Ectodermal cell (in vitro differentiated cells): ENCODE data around the gene GRB14.

Experiments used
- H3K27ac ChIP-seq: 2 replicates; pipeline ENCODE4 v1.7.0; 2013; ENCODE audit warnings: mild to moderate bottlenecking, low read depth, low read length; ENCODE audit not compliant: insufficient read depth, poor library complexity, severe bottlenecking
- H3K27me3 ChIP-seq: 2 replicates; pipeline ENCODE4 v1.7.0; 2013; ENCODE audit warnings: mild to moderate bottlenecking, low read length; ENCODE audit not compliant: insufficient read depth, control insufficient read depth, poor library complexity, severe bottlenecking
- H3K36me3 ChIP-seq: one replicate; pipeline ENCODE4 v1.7.0; 2013; ENCODE audit warnings: low read length; ENCODE audit not compliant: control insufficient read depth, insufficient read depth
- H3K4me1 ChIP-seq: one replicate; pipeline ENCODE4 v1.7.0; 2013; ENCODE audit warnings: low read length; ENCODE audit not compliant: control insufficient read depth, insufficient read depth
- H3K4me3 ChIP-seq: 2 replicates; pipeline ENCODE4 v1.7.0; 2013; ENCODE audit warnings: low read depth, low read length, control low read depth; ENCODE audit not compliant: insufficient read depth
- H3K9me3 ChIP-seq: 2 replicates; pipeline ENCODE4 v1.7.0; 2013; ENCODE audit warnings: mild to moderate bottlenecking, low read length, moderate library complexity; ENCODE audit not compliant: control insufficient read depth
- WGBS, 2 experiments: methylation state at CpG; one replicate each; pipeline ENCODE4 v1.1.7; 2013; ENCODE audit warnings: missing lambda C conversion rate in 2 of 2; 5-methylcytosine and 5-hydroxymethylcytosine counted together

GRB14 gene

DNA sequence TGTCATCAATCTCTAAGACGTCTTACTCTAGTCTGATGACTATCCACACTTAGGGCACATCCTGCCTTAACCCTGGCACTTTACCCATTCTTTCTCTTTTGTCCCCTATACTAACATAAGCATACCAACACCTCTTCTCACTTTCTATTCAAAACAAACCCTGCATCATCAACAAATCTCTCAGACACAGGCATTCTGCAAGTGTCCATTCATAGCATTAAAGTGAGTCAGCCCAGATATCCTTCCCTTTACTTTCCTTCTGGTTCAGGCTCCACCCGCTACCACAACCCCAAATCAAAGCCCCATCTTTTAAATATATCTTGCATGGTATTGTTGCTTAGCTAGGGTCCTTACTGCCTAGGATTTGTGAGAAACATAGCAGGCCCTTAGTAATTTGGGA lies 3.8 kb downstream of the GRB14 start:
- peaks cover 4% of the 10 kb centered on the region for H3K4me1 ChIP-seq
- no peak overlapping the region for H3K27ac ChIP-seq
- WGBS, 2 experiments, result 92 to 94% methylated on average over 1 of the region's 2 CpGs
- H3K36me3 ChIP-seq, result no peaks in the 10 kb centered on the region
- no peaks in the 10 kb centered on the region for H3K27me3 ChIP-seq
- H3K9me3 ChIP-seq, result no peaks in the 10 kb centered on the region
- H3K4me3 ChIP-seq, result no peak overlapping the region

- Histone ChIP-seq H3K36me3 (no peaks in the 10 kb centered on the region), H3K4me3 (no peak overlapping the region), H3K27ac (no peak overlapping the region), H3K9me3 (no peaks in the 10 kb centered on the region), H3K4me1 (no peaks in the 10 kb centered on the region), H3K27me3 (no peaks in the 10 kb centered on the region)
- 94 to 100% methylated on average over 1 of the region's 1 CpG for WGBS, 2 experiments
Observed at GRCh38 chr2:164613321-164613982, 7.8 kb downstream of the GRB14 start.

- Histone ChIP-seq H3K9me3 (no peaks in the 10 kb centered on the region), H3K27me3 (no peaks in the 10 kb centered on the region), H3K4me3 (no peak overlapping the region), H3K27ac (no peak overlapping the region), H3K4me1 (no peaks in the 10 kb centered on the region), H3K36me3 (no peaks in the 10 kb centered on the region)
- 88 to 89% methylated on average over 1 of the region's 1 CpG for WGBS, 2 experiments
Observed at GRCh38 chr2:164609790-164610189, 11.5 kb downstream of the GRB14 start.

DNA sequence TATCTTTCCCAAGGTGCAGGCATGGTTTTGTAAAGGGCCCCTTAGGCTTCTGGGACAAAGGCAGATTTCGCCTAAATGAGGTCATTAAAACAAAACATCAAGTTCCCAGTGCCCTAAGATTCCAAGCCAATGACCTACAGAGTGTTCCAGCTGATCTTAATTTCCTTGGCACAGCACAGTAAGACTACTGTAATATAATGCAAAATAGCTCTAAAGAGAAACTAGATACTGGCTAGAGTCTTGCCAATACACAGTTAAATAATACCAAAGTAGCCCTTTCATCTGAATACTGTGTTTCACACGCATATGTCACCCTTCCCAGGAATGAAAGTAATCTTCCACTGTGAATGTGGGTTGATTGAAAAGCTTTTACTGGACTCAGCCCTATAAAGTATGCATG lies 14.7 kb downstream of the GRB14 start:
- H3K27me3 ChIP-seq, result no peaks in the 10 kb centered on the region
- no peak overlapping the region for H3K27ac ChIP-seq
- 83 to 87% methylated on average over 2 of the region's 2 CpGs for WGBS, 2 experiments
- H3K36me3 ChIP-seq, result no peaks in the 10 kb centered on the region
- H3K4me3 ChIP-seq, result no peak overlapping the region
- no peaks in the 10 kb centered on the region for H3K9me3 ChIP-seq
- no peaks in the 10 kb centered on the region for H3K4me1 ChIP-seq

- WGBS, 2 experiments, result 93 to 97% methylated on average over 2 of the region's 2 CpGs
- no peaks in the 10 kb centered on the region for H3K36me3 ChIP-seq
Observed at GRCh38 chr2:164605295-164605694, 16.0 kb downstream of the GRB14 start.

GRCh38 chr2:164600763-164601162 lies 20.5 kb downstream of the GRB14 start:
- no peaks in the 10 kb centered on the region for H3K9me3 ChIP-seq
- no peaks in the 10 kb centered on the region for H3K27me3 ChIP-seq
- H3K4me3 ChIP-seq, result no peak overlapping the region
- H3K27ac ChIP-seq, result no peak overlapping the region
- WGBS, 2 experiments, result 92 to 100% methylated on average over 1 of the region's 1 CpG
- no peaks in the 10 kb centered on the region for H3K36me3 ChIP-seq
- no peaks in the 10 kb centered on the region for H3K4me1 ChIP-seq

More at GRCh38 chr2:164605295-164605694, 16.0 kb downstream of the GRB14 start:
- Histone ChIP-seq H3K27me3 (no peaks in the 10 kb centered on the region), H3K4me3 (no peak overlapping the region), H3K27ac (no peak overlapping the region), H3K4me1 (no peaks in the 10 kb centered on the region), H3K9me3 (no peaks in the 10 kb centered on the region)

DNA sequence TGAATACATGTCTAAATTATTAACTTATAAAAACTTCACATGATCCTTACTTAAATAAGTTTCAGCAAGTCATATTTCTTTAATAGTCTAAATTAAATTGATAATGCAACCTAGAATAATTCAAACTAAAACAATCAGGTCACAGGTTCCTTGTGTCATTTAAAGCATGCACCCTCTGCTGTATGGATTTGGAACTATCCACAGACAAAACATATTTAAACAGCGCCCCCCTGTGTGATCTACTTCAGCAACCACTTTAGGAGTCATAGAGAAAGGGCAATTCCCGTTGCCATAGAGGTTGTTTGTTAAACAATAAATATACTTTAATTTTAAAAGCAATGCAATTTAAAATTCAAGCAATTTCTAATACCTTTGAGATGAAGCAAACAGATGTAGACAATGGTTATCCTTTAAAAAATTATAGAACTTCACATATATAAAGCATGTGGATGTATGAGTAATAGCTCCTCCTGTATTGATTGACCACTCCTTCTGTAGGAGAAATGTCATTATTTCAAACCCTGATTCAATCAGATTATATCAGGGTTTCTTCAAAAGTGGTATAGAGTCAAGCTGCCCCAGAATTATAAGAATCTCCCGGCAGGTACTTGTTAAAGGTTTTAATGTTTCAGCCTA lies 21.2 kb downstream of the GRB14 start:
- no peak overlapping the region for H3K4me3 ChIP-seq
- no peaks in the 10 kb centered on the region for H3K9me3 ChIP-seq
- H3K27me3 ChIP-seq, result no peaks in the 10 kb centered on the region
- no peaks in the 10 kb centered on the region for H3K36me3 ChIP-seq
- no peak overlapping the region for H3K27ac ChIP-seq
- 49 to 75% methylated on average over 2 to 3 of the region's 3 CpGs for WGBS, 2 experiments
- no peaks in the 10 kb centered on the region for H3K4me1 ChIP-seq

DNA sequence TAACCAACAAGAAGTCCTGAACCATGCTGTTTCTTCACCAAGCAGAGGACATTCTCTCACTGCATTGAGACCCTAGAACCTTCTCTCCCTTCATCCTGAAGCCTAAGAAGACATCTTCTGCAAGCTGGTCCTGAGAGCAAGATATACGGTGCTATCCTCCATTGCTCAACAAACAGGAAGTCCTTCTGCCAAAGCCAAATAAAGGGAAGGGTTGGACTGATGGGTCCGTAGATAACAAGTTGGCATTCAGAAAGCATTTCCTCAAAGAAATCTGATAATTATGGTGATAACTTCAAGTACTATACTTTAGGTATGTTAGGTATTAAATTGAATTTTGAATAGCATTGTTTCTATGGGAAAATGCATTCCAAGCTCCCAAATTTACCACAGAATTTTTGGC lies 23.3 kb downstream of the GRB14 start:
- no peaks in the 10 kb centered on the region for H3K9me3 ChIP-seq
- H3K36me3 ChIP-seq, result no peaks in the 10 kb centered on the region
- H3K4me1 ChIP-seq, result no peaks in the 10 kb centered on the region
- no peak overlapping the region for H3K4me3 ChIP-seq
- WGBS, 2 experiments, result 78 to 98% methylated on average over 2 of the region's 2 CpGs
- H3K27me3 ChIP-seq, result no peaks in the 10 kb centered on the region
- no peak overlapping the region for H3K27ac ChIP-seq

GRCh38 chr2:164595031-164595430 lies 26.3 kb downstream of the GRB14 start:
- no peak overlapping the region for H3K4me3 ChIP-seq
- no peaks in the 10 kb centered on the region for H3K27me3 ChIP-seq
- 100% methylated on average over 1 of the region's 1 CpG for WGBS, 2 experiments
- no peaks in the 10 kb centered on the region for H3K4me1 ChIP-seq
- H3K9me3 ChIP-seq, result no peaks in the 10 kb centered on the region
- no peak overlapping the region for H3K27ac ChIP-seq
- H3K36me3 ChIP-seq, result no peaks in the 10 kb centered on the region

GRCh38 chr2:164593959-164594358 lies 27.3 kb downstream of the GRB14 start:
- no peak overlapping the region for H3K4me3 ChIP-seq
- H3K27me3 ChIP-seq, result no peaks in the 10 kb centered on the region
- no peaks in the 10 kb centered on the region for H3K36me3 ChIP-seq
- H3K9me3 ChIP-seq, result no peaks in the 10 kb centered on the region
- H3K27ac ChIP-seq, result no peak overlapping the region
- H3K4me1 ChIP-seq, result no peaks in the 10 kb centered on the region
